RPMI7951 (cell line): ENCODE data around the gene ELAVL2. TPM values are rescaled to one million over a fixed set of nuclear protein-coding genes. Genes with fewer than 3 reads are reported as not detected.

Experiments used
- DNase-seq: peaks from one replicate; pipeline ENCODE4 v3.0.0-alpha.2; 2012; ENCODE audit warnings: low read depth
- total RNA-seq: library from RNA; depleted of rRNA; stranded (reverse); fragments of >200 nt; shearing (Covaris generic); gene quantifications from 2 replicates; pipeline ENCODE4 v1.2.3, GENCODE V29; 2014

ELAVL2 gene
- total RNA-seq, 1 experiment from 2014 or later: 1.1 TPM

GRCh38 chr9:23769307-23769935 lies 56.6 kb downstream of the ELAVL2 start:
- peak; percentile 96 for DNase-seq

- DNase-seq: peak; percentile 33
Observed at GRCh38 chr9:23768861-23769260, 57.2 kb downstream of the ELAVL2 start.

GRCh38 chr9:23766613-23767012 lies 59.4 kb downstream of the ELAVL2 start:
- no peak for DNase-seq

GRCh38 chr9:23765561-23765960 lies 60.5 kb downstream of the ELAVL2 start:
- DNase-seq: no peak

GRCh38 chr9:23764219-23764618 lies 61.8 kb downstream of the ELAVL2 start:
- DNase-seq: no peak

GRCh38 chr9:23754551-23754950 lies 71.5 kb downstream of the ELAVL2 start:
- peak; percentile 13 for DNase-seq

- DNase-seq: no peak
Observed at GRCh38 chr9:23752859-23753258, 73.2 kb downstream of the ELAVL2 start.

GRCh38 chr9:23751633-23752032 lies 74.4 kb downstream of the ELAVL2 start:
- no peak for DNase-seq

GRCh38 chr9:23750808-23751207 lies 75.2 kb downstream of the ELAVL2 start:
- DNase-seq: no peak

- DNase-seq: no peak
Observed at GRCh38 chr9:23747088-23748075, 78.7 kb downstream of the ELAVL2 start.

GRCh38 chr9:23746317-23746716 lies 79.7 kb downstream of the ELAVL2 start:
- DNase-seq: no peak

GRCh38 chr9:23743036-23743435 lies 83.0 kb downstream of the ELAVL2 start:
- no peak for DNase-seq

GRCh38 chr9:23741351-23741750 lies 84.7 kb downstream of the ELAVL2 start:
- DNase-seq: no peak

GRCh38 chr9:23740531-23740930 lies 85.5 kb downstream of the ELAVL2 start:
- DNase-seq: no peak

- no peak for DNase-seq
Observed at GRCh38 chr9:23739753-23740152, 86.3 kb downstream of the ELAVL2 start.

GRCh38 chr9:23736293-23736692 lies 89.7 kb downstream of the ELAVL2 start:
- DNase-seq: no peak

- peak; percentile 6 for DNase-seq
Observed at GRCh38 chr9:23733495-23734078, 92.5 kb downstream of the ELAVL2 start.

GRCh38 chr9:23731353-23731752 lies 94.7 kb downstream of the ELAVL2 start:
- no peak for DNase-seq

GRCh38 chr9:23730364-23730763 lies 95.7 kb downstream of the ELAVL2 start:
- no peak for DNase-seq

- no peak for DNase-seq
Observed at GRCh38 chr9:23728736-23729135, 97.3 kb downstream of the ELAVL2 start.

GRCh38 chr9:23725279-23725946 lies 100.6 kb downstream of the ELAVL2 start:
- DNase-seq: no peak

GRCh38 chr9:23723672-23724071 lies 102.4 kb downstream of the ELAVL2 start:
- no peak for DNase-seq
